Epidermal melanocyte (primary cell): Measurements from ENCODE around the gene AOPEP.

ENCODE experiments used
- DNase-seq: peaks from one replicate; pipeline ENCODE4 v3.0.0; 2011; ENCODE audit warnings: low spot score; ENCODE audit not compliant: insufficient read length

Gene AOPEP

DNA sequence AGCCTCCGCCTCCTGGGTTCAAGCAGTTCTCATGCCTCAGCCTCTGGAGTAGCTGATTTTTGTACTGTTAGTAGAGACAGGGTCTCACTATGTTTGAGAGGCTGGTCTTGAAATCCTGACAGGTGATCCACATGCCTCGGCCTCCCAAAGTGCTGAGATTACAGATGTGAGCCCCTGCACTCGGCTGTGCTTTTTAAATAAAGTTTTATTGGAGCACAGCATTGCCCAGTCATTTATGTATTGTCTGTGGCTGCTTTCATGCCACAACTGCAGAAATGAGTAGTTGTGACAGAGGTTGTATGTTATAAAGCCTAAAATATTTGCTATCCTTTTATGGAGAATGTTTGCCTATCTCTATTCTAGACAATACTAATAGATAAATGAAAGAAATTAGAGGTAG, 169.2 kb downstream of the AOPEP start:
- DNase-seq = no peak

DNA sequence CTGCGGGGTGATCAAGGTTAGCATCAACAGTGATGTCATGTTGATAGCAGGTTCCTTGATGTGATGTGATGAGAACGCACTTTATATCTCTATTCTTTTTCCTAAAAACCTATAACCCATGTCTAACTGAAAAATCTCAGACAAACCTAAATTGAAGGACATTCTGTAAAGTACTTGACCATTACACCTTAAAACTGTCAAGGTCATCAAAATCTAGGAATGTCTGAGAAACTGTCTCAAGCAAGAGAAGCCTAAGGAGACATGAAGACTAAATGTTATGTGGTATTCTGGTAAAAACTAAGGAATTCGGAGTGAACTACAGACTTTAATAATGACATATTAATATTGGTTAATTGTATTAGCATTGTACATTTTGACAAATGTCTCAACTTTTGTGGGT, 170.0 kb downstream of the AOPEP start:
- no peak for DNase-seq

DNA sequence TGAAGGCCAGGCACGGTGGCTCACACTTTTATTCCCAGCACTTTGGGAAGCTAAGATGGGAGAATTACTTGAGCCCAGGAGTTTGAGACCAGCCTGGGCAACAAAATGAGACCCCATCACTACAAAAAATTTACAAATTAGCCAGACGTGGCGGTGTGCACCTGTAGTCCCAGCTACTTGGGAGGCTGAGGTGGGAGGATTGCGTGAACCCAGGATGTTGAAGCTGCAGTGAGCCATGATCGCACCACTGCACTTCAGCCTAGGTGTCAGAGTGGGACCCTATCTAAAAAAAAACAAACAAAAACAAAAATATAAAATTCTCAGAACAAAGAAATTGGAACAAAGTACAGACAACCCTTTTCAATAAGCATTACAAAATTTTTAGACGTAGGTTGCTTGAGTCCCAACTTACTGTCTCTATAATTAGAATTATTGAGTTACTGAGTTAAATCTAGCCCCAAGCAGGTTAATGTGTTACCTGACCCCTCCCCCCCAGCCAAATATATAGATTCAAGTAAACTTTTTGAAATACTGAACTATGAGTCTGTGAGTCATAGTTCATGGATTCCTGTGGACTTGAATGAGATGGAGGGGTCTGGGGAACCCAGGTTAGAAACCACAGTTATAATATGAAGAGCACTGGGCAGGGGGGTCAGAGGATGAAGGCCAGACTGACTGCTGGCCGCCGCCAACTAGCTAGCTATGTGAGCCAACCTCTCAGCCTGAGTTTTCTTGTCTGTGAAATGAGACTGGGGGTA, 173.1 kb downstream of the AOPEP start:
- no peak for DNase-seq

DNA sequence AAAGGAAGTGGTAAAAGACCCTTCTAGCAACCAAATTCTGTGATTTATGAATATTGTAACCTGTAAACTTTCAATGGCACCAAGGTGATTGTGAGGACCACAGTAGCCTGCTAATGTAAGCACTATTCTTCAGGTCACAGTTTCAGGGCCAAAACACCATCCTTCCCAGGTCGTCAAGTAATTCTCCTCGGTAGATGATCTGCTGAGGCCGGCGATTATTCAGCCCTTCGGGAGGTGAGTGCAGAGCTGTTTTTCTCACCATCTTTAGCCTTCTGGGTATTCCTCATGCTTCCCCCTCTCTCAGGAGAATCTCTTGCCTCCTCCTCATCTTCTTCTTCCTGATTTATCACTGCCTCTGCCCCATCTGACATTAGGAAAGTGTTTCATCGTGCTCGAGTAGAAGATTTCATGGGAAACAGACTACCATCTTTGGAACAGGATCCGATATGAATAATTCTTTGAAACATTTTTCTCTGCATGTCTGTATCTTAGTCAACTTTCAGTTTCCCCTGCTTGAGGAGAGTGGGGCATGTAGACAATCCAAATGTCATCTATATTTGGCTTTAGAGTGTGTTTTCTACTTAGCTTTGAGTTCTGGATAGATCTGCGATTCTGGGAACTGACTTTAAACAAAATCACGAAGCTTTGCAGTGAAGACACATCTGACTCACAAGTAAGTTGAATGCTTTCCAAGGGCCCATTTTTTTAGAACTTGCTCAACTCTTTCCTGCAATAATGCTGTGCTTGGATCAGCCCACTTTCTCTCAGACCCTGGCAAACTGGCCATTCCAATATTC, 173.9 kb downstream of the AOPEP start:
- no peak for DNase-seq

GRCh38 chr9:94901019-94901363, 174.5 kb downstream of the AOPEP start:
- DNase-seq = no peak

- no peak for DNase-seq
These were observed 177.5 kb downstream of the AOPEP start for GRCh38 chr9:94903961-94904421.

GRCh38 chr9:94904806-94905205, 178.3 kb downstream of the AOPEP start:
- no peak for DNase-seq

GRCh38 chr9:94905606-94906005, 179.1 kb downstream of the AOPEP start:
- DNase-seq = no peak

DNA sequence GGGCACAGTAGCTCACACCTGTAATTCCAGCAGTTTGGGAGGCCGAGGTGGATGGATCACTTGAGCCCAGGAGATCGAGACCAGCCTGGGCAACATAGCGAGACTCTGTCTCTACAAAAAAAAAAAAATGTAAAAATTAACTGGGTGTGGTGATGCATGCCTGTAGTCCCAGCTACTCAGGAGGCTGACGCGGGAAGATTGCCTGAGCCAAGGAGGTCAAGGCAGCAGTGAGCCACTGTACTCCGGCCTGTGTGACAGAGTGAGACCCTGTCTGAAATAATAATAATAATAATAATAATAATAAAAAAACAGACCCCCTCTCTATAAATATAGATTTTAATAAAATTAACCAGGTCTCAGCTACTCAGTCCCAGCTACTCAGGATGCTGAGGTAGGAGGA, 179.7 kb downstream of the AOPEP start:
- no peak for DNase-seq

- no peak for DNase-seq
These were observed 180.2 kb downstream of the AOPEP start for GRCh38 chr9:94906713-94907112.

DNA sequence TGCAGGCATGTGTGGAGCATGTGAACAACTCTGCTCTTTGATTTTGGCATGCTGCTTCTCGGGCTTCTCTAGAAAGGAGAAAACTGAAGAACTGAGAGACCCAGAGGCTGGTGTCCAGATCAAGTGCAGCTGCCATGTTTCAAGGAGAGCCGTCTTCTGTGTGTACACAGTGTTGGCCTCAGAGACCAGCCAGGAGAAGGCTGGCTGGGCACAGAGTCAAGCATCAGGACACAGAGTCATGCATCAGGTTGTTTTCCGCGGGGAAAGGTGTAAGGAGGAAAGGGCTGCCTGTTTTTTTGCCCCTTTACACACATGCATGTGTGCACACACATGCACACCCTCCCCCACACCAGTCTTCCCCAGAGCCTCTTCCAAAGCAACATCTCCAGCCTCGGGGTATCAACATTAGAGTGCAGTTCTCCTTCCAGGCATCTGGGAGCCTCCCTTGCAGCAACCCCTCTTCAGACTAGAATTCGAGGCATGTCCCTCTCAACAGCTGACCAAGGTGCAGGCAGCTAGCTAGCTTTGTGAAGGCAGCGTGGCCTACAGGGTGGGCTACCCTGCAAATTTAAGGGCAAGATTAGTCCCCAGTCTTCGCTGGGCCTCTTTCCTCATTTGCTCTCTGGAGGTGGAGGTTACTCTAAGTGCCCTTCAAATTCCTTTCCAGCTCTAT, 180.9 kb downstream of the AOPEP start:
- DNase-seq = no peak

DNA sequence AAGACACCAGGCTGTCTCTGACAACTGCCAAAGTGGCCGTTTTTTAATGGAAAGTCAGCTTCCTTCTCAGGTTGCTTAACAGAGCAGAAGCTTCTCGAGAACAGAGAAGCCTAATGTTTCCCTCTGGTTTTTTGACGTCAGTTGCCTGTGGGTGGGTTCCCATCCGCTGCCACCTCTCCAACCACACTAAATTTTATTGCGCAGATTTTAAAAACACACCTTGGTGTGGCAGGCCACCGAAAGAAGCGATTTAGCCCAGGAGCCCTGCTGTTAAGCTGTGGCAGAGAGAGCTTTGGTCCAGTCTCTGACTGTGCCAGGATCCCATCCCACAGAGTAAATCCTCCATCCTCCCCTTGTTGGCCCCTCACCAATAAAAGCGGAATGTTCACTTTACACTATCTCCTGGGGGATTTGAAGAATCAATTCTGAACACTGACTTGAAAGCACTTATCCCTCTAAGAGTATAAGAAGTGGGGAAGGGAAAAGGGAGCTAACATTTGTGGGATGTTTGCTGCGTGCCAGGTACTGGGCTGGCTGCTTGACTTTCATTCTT, 181.6 kb downstream of the AOPEP start:
- no peak for DNase-seq

DNA sequence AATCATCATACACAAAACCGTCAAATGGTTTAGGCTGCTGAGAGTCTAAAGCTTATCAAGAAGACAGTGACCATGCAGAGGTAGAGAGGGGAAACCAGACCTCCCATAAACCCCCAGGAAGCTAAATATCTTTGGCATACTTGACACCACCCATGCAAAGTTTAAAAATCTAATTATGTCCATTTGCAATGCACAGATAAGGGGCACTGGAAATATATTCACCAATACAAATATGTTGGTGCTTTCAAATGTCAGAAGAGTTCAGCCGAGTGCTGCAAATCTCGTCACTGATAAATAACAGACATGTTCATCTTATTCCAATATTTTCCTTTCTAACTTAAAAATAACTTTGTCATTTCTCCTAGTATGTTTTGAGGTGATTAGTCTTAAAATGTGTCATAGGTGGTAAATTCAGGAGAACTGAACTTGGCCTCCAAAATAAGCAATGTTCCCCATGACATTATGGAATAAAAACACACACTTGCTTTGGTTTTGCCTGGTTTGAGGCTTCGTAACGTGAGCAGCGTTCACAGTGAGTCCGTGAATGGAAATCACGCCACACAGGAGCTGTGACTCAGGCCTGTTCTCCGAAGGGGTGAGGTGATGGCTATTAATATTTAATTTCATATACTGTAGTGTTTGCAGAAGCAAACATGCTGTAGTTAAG, 182.2 kb downstream of the AOPEP start:
- no peak for DNase-seq

DNA sequence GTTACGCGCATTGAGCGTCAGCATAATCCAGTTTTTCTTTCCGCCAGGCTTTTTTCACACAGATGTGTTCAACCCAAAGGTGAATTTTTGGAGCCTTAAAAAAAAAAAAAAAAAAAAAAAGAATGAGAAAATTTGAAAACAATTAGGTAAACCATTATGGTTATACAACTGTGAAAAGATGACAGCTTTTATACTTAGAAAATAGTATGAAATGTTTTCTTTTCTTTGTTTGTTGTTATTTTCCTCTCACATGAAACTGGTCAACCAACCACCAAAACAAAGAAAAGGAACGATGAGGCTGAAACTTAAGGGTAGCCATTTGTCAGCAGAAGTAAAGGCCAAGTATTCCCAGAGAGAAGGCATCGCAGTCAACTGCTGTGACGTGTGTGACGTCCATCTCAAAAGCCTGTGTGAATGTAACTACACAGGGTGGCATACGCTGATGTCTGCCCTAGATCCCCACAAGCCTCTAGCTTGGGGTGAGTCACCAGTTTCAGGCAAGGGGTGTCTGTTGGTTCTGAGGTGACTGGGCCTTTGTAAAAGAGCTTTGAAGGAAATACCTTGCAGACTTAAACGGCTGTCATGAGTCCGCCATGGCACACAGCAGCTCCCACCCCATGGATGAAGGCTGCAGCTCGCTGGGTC, 182.9 kb downstream of the AOPEP start:
- no peak for DNase-seq

DNA sequence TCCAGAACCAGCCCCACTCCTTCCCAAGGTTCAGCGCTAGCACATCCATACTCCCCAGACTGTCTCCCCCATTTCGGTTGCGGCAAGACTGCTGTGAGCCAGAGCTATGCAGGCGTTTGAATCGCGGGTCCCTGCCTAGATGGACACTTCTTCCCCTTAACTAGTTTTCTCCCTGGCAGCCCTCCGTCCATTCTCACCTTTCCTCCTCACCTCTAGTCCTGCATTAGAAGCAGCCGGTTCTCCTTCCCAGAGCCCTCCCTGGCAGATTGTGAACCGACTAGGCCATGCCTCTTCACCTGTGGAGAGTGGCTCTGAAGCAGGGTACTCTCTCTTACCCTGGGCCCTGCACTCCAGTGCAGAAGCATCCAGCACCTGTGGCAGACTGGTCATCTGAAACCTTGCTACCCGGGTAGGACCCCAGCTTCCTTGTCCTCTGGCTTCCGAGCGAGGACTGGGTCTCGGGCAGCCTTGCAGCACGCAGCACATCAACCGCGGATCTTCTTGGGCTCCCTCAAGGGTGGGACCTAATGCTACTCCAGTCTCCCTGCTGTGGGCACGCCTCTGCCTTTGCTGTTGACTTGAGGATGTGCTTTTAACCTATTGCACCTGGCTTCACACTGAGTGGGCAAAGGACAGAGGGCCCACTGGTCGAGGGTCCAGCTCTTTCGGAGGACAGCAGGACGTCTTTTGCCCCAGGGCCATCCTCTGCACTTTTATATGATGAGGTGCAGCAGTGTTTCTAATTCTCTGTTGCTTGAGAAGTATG, 183.6 kb downstream of the AOPEP start:
- DNase-seq = no peak

DNA sequence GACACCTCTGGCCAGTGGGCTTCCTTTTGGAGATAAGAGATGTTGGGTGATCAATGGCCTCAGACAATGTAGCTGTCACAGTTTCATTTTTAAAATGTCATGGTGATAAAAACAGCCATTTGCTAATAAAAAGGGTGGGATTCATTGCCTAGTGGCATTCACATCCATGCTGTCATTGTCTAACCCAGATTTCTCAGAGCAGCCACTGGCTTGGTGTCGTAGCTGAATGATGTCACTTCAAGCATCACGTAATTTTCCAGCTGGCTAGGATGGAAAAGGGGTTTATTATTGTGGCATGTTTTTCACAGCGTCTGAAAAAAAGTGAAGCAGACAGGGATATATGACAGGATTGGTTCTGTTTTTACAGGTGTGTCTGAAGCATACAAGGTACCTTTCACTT, 184.7 kb downstream of the AOPEP start:
- no peak for DNase-seq

- DNase-seq = no peak
These were observed 185.6 kb downstream of the AOPEP start for GRCh38 chr9:94911986-94912635.

DNA sequence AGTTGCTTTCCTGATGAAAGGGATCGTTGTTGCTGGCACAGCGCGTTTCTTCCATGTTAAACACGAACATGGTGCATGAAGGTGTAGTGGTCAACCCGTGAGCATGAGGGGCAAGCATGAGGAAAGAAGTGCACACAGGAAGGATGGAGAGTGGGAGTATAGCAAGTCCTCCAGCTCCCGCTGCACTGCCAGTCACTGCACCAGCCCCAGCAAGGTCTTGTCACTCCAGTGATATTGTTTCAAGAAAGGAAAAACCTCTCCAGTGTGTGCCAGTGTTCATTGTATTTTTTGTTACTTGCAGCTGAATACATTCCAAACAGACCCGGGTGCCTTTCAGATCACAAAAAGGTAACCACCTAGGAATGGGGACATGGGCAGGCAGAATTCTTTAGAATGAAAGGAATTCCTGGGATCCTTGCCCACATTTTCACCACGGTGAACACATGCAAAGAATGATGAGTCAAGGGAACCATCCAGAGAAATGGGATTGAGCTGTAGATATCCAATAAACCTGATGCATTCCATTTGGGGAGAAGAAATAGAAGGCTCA, 186.3 kb downstream of the AOPEP start:
- no peak for DNase-seq

- no peak for DNase-seq
These were observed 187.1 kb downstream of the AOPEP start for GRCh38 chr9:94913550-94913949.
